OCI-LY1 (cell line): ENCODE results near the gene B3GNT8.

Source experiments
- H2AFZ ChIP-seq: fragments of 200-600 bp; sonication (generic), shearing (Covaris generic); 2 replicates; pipeline ENCODE4 v1.6.0; 2014; ENCODE audit warnings: antibody characterized with exemption, mild to moderate bottlenecking, low read length
- H3F3A ChIP-seq: fragments of 200-600 bp; sonication (generic), shearing (Covaris generic); 2 replicates; pipeline ENCODE4 v1.6.0; 2014; ENCODE audit warnings: mild to moderate bottlenecking, antibody characterized with exemption, low read length, moderate library complexity; ENCODE audit not compliant: insufficient read depth
- H3K27ac ChIP-seq: fragments of 200-600 bp; sonication (generic); 2 replicates; pipeline ENCODE4 v1.5.1; 2014; ENCODE audit warnings: low read length, mixed run types, mild to moderate bottlenecking, low read depth; ENCODE audit not compliant: poor library complexity, severe bottlenecking
- H3K27me3 ChIP-seq: fragments of 200-600 bp; sonication (generic); 2 replicates; pipeline ENCODE4 v1.6.0; 2014; ENCODE audit warnings: antibody characterized with exemption, mild to moderate bottlenecking, low read length, moderate library complexity; ENCODE audit not compliant: insufficient read depth
- H3K36me3 ChIP-seq: fragments of 200-600 bp; sonication (generic); 2 replicates; pipeline ENCODE4 v1.6.1; 2014; ENCODE audit warnings: mild to moderate bottlenecking, antibody characterized with exemption, low read length, moderate library complexity, mixed read lengths; ENCODE audit not compliant: insufficient read depth
- H3K4me1 ChIP-seq: fragments of 200-600 bp; sonication (generic); 2 replicates; pipeline ENCODE4 v1.5.1; 2014; ENCODE audit warnings: mild to moderate bottlenecking, low read length, moderate library complexity; ENCODE audit not compliant: insufficient read depth, severe bottlenecking
- H3K4me2 ChIP-seq: fragments of 200-600 bp; sonication (generic), shearing (Covaris generic); 2 replicates; pipeline ENCODE4 v1.6.1; 2014; ENCODE audit warnings: low read length
- H3K4me3 ChIP-seq: fragments of 200-600 bp; sonication (generic); 2 replicates; pipeline ENCODE4 v1.5.1; 2014; ENCODE audit warnings: low read length, low read depth, mild to moderate bottlenecking, mixed read lengths; ENCODE audit not compliant: poor library complexity, severe bottlenecking
- H3K79me2 ChIP-seq: fragments of 200-600 bp; shearing (Covaris generic); 2 replicates; pipeline ENCODE4 v1.6.1; 2016; ENCODE audit warnings: mixed run types, low read length, mixed read lengths; ENCODE audit not compliant: insufficient read depth
- H3K9ac ChIP-seq: fragments of 200-600 bp; sonication (generic), shearing (Covaris generic); 2 replicates; pipeline ENCODE4 v1.6.1; 2014; ENCODE audit warnings: mild to moderate bottlenecking, low read length, mixed read lengths
- H3K9me2 ChIP-seq: fragments of 200-600 bp; sonication (generic), shearing (Covaris generic); 2 replicates; pipeline ENCODE4 v1.6.1; 2014; ENCODE audit warnings: low read depth, mild to moderate bottlenecking, low read length, mixed read lengths
- H3K9me3 ChIP-seq: fragments of 200-600 bp; shearing (Covaris generic); 2 replicates; pipeline ENCODE4 v1.6.1; 2014; ENCODE audit warnings: low read length, mixed read lengths
- H4K20me1 ChIP-seq: fragments of 200-600 bp; sonication (generic), shearing (Covaris generic); 2 replicates; pipeline ENCODE4 v1.6.0; 2016; ENCODE audit warnings: mild to moderate bottlenecking, low read length; ENCODE audit not compliant: insufficient read depth
- EZH2 ChIP-seq: fragments of 200-600 bp; sonication (generic), shearing (Covaris generic); IDR thresholded peaks from 2 replicates; pipeline ENCODE4 v1.8.0; 2017; ENCODE audit warnings: borderline replicate concordance, mixed run types, mild to moderate bottlenecking, antibody characterized with exemption, low read length, moderate library complexity, mixed read lengths
- TF ChIP-seq, protein P1 (sequence below): fragments of 200-600 bp; sonication (generic), shearing (Covaris generic); IDR thresholded peaks from 2 replicates; pipeline ENCODE4 v1.5.1; 2017; ENCODE audit warnings: mild to moderate bottlenecking, antibody characterized with exemption, low read length, moderate library complexity, mixed read lengths

The B3GNT8 gene

DNA sequence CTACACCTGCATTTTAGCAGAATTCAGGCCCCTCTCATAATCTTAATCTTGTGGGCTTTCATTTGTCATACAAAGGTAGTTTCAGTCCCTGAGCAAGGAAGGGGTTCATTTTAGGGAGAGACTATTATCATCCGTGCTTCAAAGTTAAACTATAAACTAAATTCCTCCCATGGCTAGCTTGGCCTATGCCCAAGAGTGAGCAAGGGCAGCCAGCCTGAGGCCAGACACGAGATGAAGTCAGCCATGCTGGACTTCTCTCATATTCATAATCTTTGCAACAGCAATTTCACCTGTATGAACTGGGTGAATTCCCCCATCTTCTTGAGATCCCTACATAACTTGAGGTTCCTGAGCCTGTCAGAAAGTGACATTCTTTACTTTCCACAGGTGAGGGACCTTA, 28.8 kb upstream of the B3GNT8 start:
- H3K9ac ChIP-seq = no peak overlapping the region
- 0 out of 2 replicates have a peak, but pooled peaks cover 9% of the 10 kb centered on the region for H3K27me3 ChIP-seq
- no peaks in the 10 kb centered on the region for H3K4me1 ChIP-seq
- no peaks in the 10 kb centered on the region for H4K20me1 ChIP-seq
- no peak for TF ChIP-seq EZH2
- TF ChIP-seq, protein P1, sequence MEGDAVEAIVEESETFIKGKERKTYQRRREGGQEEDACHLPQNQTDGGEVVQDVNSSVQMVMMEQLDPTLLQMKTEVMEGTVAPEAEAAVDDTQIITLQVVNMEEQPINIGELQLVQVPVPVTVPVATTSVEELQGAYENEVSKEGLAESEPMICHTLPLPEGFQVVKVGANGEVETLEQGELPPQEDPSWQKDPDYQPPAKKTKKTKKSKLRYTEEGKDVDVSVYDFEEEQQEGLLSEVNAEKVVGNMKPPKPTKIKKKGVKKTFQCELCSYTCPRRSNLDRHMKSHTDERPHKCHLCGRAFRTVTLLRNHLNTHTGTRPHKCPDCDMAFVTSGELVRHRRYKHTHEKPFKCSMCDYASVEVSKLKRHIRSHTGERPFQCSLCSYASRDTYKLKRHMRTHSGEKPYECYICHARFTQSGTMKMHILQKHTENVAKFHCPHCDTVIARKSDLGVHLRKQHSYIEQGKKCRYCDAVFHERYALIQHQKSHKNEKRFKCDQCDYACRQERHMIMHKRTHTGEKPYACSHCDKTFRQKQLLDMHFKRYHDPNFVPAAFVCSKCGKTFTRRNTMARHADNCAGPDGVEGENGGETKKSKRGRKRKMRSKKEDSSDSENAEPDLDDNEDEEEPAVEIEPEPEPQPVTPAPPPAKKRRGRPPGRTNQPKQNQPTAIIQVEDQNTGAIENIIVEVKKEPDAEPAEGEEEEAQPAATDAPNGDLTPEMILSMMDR = no peak
- no peaks in the 10 kb centered on the region for H3K79me2 ChIP-seq
- no peaks in the 10 kb centered on the region for H3K9me2 ChIP-seq
- H3F3A ChIP-seq = no peaks in the 10 kb centered on the region
- no peaks in the 10 kb centered on the region for H3K36me3 ChIP-seq
- no peak overlapping the region for H3K4me2 ChIP-seq
- no peak overlapping the region for H2AFZ ChIP-seq
- no peak overlapping the region for H3K27ac ChIP-seq
- no peak overlapping the region for H3K4me3 ChIP-seq
- H3K9me3 ChIP-seq = no peaks in the 10 kb centered on the region

DNA sequence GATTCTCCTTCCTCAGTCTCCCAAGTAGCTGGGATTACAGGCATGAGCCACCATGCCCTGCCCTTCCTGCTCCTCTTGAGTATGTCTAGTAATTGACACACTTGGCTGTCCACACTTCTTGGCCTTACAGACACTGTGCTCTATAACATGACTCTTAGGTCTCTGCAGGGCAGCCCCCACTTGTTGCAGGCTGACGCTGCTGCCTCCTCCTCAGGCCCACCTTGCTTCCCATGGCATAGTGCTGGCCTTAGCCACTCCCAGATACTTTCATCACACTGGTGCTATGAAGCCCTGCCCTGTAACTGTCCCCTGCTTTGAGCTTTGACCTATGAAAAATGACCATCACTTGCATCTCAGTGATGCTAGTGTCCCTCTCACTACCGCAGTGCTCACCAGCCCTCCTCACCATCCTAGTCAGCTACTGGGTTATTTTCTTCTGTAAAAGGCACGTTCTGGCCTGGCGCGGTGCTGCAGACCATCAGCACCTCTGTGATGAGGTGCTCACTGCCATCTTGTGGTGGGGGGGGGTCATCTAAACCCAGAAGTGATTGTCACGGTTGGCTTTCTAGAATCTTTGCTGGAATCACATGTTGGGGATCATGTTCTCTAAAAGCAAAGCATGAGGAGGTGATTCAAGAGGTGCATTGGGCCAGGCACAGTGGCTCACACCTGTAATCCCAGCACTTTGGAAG, 25.6 kb upstream of the B3GNT8 start:
- H3K4me2 ChIP-seq = no peak overlapping the region
- no peak overlapping the region for H3K27ac ChIP-seq
- TF ChIP-seq, protein P1 = peak; percentile 10; the same call in 1 of the 2 replicates
- no peak for TF ChIP-seq EZH2
- H3K4me1 ChIP-seq = peaks cover 4% of the 10 kb centered on the region
- no peak overlapping the region for H3K4me3 ChIP-seq
- H3F3A ChIP-seq = no peaks in the 10 kb centered on the region
- H3K9me2 ChIP-seq = no peaks in the 10 kb centered on the region
- no peaks in the 10 kb centered on the region for H3K36me3 ChIP-seq
- H3K79me2 ChIP-seq = no peaks in the 10 kb centered on the region
- H3K9me3 ChIP-seq = no peaks in the 10 kb centered on the region
- no peak overlapping the region for H2AFZ ChIP-seq
- H4K20me1 ChIP-seq = no peaks in the 10 kb centered on the region
- H3K9ac ChIP-seq = no peak overlapping the region
- H3K27me3 ChIP-seq = 0 out of 2 replicates have a peak, but pooled peaks cover 12% of the 10 kb centered on the region

DNA sequence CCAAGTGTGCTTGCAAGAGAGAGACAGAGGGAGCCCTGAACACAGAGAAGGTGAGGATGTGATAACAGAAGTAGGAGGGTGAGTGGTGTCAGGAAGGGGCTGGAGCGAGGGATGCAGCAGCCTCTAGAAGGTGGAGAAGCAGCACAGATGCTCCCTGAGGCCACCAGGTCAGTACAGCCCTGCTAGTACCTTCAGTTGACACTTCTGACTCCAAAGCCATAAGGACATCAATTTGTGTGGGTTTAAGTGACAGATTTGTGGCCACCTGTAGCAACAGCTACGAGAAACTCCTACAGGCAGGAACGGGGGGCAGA, 22.6 kb upstream of the B3GNT8 start:
- Histone ChIP-seq H3K9me3 (no peaks in the 10 kb centered on the region), H4K20me1 (no peaks in the 10 kb centered on the region), H3K79me2 (no peaks in the 10 kb centered on the region), H3K36me3 (no peaks in the 10 kb centered on the region), H3K4me3 (no peak overlapping the region), H3K27me3 (peaks cover 3% of the 10 kb centered on the region; the same call in 1 of the 2 replicates), H2AFZ (no peak overlapping the region), H3K9me2 (no peaks in the 10 kb centered on the region), H3K9ac (no peak overlapping the region), H3F3A (no peaks in the 10 kb centered on the region), H3K4me1 (peaks cover 4% of the 10 kb centered on the region), H3K27ac (no peak overlapping the region), H3K4me2 (no peak overlapping the region)
- no peak for TF ChIP-seq EZH2
- TF ChIP-seq, protein P1 = no peak
